ENCODE results near the gene HOXC12. TPM values are rescaled to one million over a fixed set of nuclear protein-coding genes. Genes with fewer than 3 reads are reported as not detected.

HOXC12 gene
- total RNA-seq, 3 donors from 2014 or later = 0.15 TPM; not detected in 2

DNA sequence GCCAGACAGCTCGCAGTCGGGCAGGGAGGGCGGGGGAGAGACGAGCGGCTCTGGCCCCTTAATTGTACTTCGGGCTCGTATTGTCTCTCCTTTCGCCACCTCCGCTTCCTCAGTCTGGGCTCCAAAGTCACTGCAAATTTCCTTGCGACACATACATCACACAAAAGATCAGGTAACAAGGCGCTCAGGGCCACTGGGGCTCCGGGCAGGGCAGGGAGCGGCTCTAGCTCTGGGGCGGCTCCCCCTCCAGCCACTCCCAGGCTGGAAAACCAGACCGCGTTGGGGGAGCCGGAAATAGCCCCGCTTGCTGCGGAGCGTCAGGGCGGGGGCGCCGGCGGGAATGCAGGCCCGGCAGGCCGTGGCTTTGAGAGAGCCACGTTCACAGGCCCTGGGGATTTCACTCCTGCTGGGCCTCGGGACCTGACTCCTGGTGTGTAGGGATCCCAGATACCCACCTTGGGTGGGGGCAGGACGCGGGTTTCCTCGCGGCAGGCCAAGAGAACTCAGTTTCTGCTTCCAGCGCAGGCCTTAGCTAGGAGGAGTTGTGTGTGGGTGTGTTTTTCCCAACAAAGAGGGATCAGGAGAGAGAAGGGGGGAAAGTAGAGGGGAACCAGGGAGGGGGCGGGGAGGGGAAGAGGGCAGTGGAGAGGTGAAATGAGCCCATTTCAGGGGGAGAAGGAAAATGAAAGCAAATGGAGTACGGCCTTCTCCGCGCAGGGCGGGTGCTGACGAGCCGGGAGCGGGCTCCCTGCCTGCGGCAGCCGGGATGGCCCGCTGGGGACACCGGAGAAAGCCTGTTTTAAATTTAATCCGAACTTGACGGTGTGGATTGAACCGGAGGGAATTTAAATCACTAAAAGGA lies 40.9 kb downstream of the HOXC12 start:
- peak overlapping the region; percentile 82 to 91 for H3K27ac ChIP-seq
- peak overlapping the region; percentile 47 to 71 (median 71) for H3K4me3 ChIP-seq
- peak; percentile 34 for TF ChIP-seq POLR2A (IDR thresholded peaks at IDR 0.05)
- TF ChIP-seq POLR2AphosphoS5 (IDR thresholded peaks at IDR 0.05) = peak in 2 of 3 donors; percentile 78 to 83
- TF ChIP-seq, protein P1, sequence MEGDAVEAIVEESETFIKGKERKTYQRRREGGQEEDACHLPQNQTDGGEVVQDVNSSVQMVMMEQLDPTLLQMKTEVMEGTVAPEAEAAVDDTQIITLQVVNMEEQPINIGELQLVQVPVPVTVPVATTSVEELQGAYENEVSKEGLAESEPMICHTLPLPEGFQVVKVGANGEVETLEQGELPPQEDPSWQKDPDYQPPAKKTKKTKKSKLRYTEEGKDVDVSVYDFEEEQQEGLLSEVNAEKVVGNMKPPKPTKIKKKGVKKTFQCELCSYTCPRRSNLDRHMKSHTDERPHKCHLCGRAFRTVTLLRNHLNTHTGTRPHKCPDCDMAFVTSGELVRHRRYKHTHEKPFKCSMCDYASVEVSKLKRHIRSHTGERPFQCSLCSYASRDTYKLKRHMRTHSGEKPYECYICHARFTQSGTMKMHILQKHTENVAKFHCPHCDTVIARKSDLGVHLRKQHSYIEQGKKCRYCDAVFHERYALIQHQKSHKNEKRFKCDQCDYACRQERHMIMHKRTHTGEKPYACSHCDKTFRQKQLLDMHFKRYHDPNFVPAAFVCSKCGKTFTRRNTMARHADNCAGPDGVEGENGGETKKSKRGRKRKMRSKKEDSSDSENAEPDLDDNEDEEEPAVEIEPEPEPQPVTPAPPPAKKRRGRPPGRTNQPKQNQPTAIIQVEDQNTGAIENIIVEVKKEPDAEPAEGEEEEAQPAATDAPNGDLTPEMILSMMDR (IDR thresholded peaks at IDR 0.05) = no peak
- DNase-seq (ENCODE audit: low spot score in 2 of 2) = no peak
- no peaks in the 10 kb centered on the region for H3K9me3 ChIP-seq
- peaks cover 4 to 9% of the 10 kb centered on the region in 2 donors for H3K4me1 ChIP-seq
- intact Hi-C loops (cut with DNase I; ENCODE audit: low total_unique reads) = no loop called here
- H3K36me3 ChIP-seq = no peaks in the 10 kb centered on the region
- H3K27me3 ChIP-seq = peaks cover 1 to 60% of the 10 kb centered on the region in 2 donors

DNA sequence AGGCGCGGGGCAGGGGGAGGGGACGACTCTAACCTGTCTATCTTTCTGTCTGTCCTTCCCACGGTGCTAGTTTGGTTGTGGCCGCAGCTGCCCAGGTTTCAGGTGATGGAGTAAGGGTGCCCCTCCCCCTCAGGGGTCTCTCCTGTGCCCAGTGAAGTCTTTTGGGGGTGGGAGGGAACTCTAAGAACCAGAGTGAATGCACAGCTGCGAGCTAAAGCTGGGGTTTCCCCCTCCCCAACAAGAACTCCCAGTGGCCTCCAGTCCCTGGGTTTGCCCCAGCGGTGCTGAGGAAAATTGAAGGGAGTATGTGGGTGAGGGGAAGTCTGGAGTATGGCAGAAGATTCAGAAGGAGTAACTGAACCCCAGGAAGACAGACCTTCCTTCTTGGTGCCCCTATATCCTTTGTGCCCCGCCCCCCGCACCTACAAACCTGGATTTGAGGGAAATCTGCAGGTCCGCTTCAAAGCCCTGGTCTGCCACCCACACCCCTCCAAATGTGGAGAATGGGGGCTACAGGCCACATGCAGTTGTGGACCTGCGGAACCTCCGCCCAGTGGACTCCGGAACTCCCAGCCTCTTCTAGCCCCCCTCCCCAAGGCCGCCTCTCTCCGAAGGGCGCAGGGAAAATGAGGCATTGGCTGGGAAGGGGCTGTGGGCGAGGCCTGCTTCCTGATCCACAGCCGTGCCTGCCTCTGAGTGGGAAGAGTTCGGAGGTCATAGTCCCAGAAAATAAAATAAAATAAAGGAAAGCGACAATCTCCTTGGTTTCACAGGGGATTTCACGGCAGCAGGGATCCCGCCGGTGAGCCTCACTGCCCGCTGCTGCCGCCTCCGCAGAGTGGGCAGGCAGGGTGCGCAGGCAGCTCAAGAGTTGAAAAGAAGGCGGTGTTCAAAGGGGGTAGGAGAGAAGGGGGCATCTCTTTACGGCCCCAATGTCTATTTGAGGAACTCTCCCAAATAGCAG lies 41.8 kb downstream of the HOXC12 start:
- Histone ChIP-seq H3K9me3 (no peaks in the 10 kb centered on the region), H3K27ac (peak overlapping the region; percentile 82 to 91), H3K4me3 (peak overlapping the region; percentile 47 to 71 (median 71)), H3K27me3 (peaks cover 0 to 51% of the 10 kb centered on the region in 2 donors), H3K36me3 (no peaks in the 10 kb centered on the region), H3K4me1 (peaks cover 4 to 9% of the 10 kb centered on the region in 2 donors)
- TF ChIP-seq, protein P1 (IDR thresholded peaks at IDR 0.05) = no peak
- TF ChIP-seq POLR2AphosphoS5 (IDR thresholded peaks at IDR 0.05) (no peak), POLR2A (IDR thresholded peaks at IDR 0.05) (no peak)
- no peak for DNase-seq (ENCODE audit: low spot score in 2 of 2)
- intact Hi-C loops (cut with DNase I; ENCODE audit: low total_unique reads) = no loop called here

DNA sequence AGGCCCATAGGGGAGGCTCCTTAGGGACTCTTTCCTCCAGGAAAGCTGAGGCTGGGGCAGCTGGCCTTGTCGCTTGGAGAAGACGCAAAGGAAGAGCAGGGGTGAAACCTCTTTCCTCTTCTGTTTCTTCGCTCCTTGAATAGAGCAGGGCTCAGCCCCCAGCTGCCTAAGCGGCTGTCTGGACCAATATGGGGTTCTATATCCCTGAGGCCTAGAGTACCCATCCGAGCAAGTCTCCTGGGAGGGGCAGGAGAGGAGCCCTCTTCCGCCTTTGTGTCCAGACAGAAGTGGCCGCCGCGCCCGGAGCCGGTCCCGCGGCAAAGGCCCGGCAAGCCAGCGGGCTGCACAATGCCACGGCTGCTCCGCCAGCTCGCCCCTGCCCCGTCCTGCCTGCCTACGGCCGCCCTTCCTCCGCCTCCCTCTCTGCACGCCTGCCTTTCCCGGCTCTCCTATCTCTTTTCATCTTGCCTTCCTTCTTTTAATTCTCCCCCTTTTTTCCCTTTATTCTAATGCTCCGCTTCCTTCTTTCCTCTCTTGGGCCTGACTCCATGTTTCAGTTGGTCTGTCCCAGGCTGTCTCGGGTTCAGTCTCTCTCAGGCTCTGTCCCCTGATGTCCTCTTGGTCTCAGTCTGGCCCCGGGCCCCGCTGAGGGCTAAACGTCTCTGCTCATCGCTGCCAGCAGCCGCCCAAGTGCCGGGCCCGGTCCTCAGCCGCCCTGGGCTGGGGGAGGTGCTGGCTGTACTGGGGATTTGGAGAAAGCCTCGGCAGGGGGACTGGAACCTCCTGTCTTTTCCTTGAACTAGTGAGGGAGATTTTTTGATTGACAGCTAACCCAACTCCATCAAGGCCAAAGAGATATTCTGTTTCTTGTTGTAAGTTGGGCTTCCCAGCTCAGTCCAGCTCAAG lies 42.8 kb downstream of the HOXC12 start:
- Histone ChIP-seq H3K27me3 (peaks cover 0 to 41% of the 10 kb centered on the region in 2 donors), H3K4me1 (peaks cover 4 to 9% of the 10 kb centered on the region in 2 donors), H3K4me3 (peak overlapping the region; percentile 47 to 96 (median 71)), H3K27ac (peak overlapping the region; percentile 19 to 91), H3K36me3 (no peaks in the 10 kb centered on the region), H3K9me3 (no peaks in the 10 kb centered on the region)
- TF ChIP-seq, protein P1 (IDR thresholded peaks at IDR 0.05) = no peak
- no peak for DNase-seq (ENCODE audit: low spot score in 2 of 2)
- intact Hi-C loops (cut with DNase I; ENCODE audit: low total_unique reads) = no loop called here

DNA sequence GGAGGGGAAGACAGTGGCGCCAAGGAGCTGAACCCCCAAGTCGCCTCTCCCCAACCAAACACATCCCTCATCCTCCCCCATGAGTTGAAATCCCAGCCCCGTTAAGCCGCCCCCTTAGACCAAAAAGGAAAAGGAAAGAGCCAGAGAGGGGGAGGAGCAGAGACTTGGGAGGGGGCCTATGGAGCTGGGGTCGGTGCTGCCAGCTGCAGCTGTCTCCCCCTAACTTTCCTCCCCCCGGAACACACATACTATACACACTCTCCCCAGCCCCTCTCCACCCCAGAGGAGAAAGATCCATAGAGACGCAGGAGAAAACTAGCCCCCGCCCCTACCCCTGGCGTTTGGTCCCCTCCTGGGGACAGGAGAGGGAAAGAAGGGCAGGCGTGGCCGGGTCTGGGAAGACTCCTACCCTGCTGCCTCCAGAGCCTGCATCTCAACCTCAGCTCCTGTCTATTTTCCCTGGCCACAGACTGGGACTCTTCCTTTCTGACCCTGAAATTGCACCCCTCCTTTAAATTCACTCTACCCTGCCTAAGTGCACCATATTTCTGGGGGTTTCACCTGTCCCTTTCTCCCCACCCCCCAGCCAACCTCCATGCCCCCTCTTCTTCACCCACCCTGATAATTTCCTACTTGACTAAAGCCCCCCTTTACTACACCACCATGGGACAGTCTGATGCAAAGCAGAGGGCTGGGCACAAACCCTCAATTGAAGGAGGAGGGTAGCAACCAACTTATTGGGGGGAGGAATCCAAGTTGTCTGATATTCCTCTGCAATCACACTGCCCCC lies 43.6 kb downstream of the HOXC12 start:
- H3K27me3 ChIP-seq = peaks cover 0 to 33% of the 10 kb centered on the region in 2 donors
- intact Hi-C loops (cut with DNase I; ENCODE audit: low total_unique reads) = no loop called here

More for the DNA sequence above, 43.6 kb downstream of the HOXC12 start:
- Histone ChIP-seq H3K27ac (peak overlapping the region; percentile 19 to 91), H3K36me3 (no peaks in the 10 kb centered on the region), H3K4me3 (peak overlapping the region; percentile 47 to 96 (median 71)), H3K9me3 (no peaks in the 10 kb centered on the region), H3K4me1 (peaks cover 4 to 9% of the 10 kb centered on the region in 2 donors)
- no peak for DNase-seq (ENCODE audit: low spot score in 2 of 2)
- TF ChIP-seq, protein P1 (IDR thresholded peaks at IDR 0.05) = no peak
- no peak for TF ChIP-seq POLR2AphosphoS5 (IDR thresholded peaks at IDR 0.05)
